SU-DHL-6 (cell line): Measurements from ENCODE around the gene ZNF678.

Experiments used
- H2AFZ ChIP-seq: fragments of 200-600 bp; sonication (generic); 2 replicates; pipeline ENCODE4 v1.6.1; 2014; ENCODE audit warnings: low read depth, mild to moderate bottlenecking, moderate library complexity, mixed read lengths, antibody characterized with exemption, low read length; ENCODE audit not compliant: severe bottlenecking
- H3F3A ChIP-seq: fragments of 200-600 bp; shearing (Covaris generic); 2 replicates; pipeline ENCODE4 v1.6.0; 2016; ENCODE audit warnings: antibody characterized with exemption, mild to moderate bottlenecking; ENCODE audit not compliant: insufficient read depth
- H3K27ac ChIP-seq: fragments of 200-600 bp; sonication (generic); 2 replicates; pipeline ENCODE4 v1.5.1; 2016; ENCODE audit warnings: low read depth, mild to moderate bottlenecking, low read length, moderate library complexity, mixed read lengths
- H3K27me3 ChIP-seq: fragments of 200-600 bp; sonication (generic), shearing (Covaris generic); 2 replicates; pipeline ENCODE4 v1.6.0; 2014; ENCODE audit warnings: mild to moderate bottlenecking, low read length
- H3K36me3 ChIP-seq: fragments of 200-600 bp; sonication (generic); 2 replicates; pipeline ENCODE4 v1.6.1; 2014; ENCODE audit warnings: mild to moderate bottlenecking, low read length, mixed read lengths
- H3K4me2 ChIP-seq: fragments of 300-600, 200-600 bp; shearing (Covaris generic), sonication (generic); 2 replicates; pipeline ENCODE4 v1.6.0; 2014; ENCODE audit warnings: low read length, low read depth, mild to moderate bottlenecking; ENCODE audit not compliant: poor library complexity, severe bottlenecking
- H3K4me3 ChIP-seq: fragments of 200-600 bp; sonication (generic); 2 replicates; pipeline ENCODE4 v1.5.1; 2014; ENCODE audit warnings: antibody characterized with exemption, low read length, mild to moderate bottlenecking, mixed read lengths; ENCODE audit not compliant: insufficient read depth, poor library complexity, severe bottlenecking
- H3K79me2 ChIP-seq: fragments of 200-600 bp; sonication (generic); 2 replicates; pipeline ENCODE4 v1.6.1; 2014; ENCODE audit warnings: mild to moderate bottlenecking, low read length, moderate library complexity; ENCODE audit not compliant: insufficient read depth
- H3K9ac ChIP-seq: fragments of 200-600 bp; sonication (generic); 2 replicates; pipeline ENCODE4 v1.7.0; 2014; ENCODE audit warnings: mild to moderate bottlenecking, low read length
- H3K9me2 ChIP-seq: fragments of 200-600 bp; sonication (generic); replicated peaks from 2 replicates; pipeline ENCODE4 v1.6.1; 2014; ENCODE audit warnings: low read length; ENCODE audit not compliant: insufficient read depth
- H3K9me3 ChIP-seq: fragments of 200-600 bp; sonication (generic); 2 replicates; pipeline ENCODE4 v1.6.1; 2014; ENCODE audit warnings: low read length, mixed read lengths; ENCODE audit not compliant: insufficient read depth
- H4K20me1 ChIP-seq: fragments of 200-600 bp; sonication (generic); 2 replicates; pipeline ENCODE4 v1.6.1; 2014; ENCODE audit warnings: low read depth, mild to moderate bottlenecking, antibody characterized with exemption, low read length, moderate library complexity, mixed read lengths
- EZH2phosphoT487 ChIP-seq: fragments of 200-600 bp; sonication (generic), shearing (Covaris generic); conservative IDR thresholded peaks from 2 replicates; pipeline ENCODE4 v1.6.1; 2018; ENCODE audit warnings: mild to moderate bottlenecking, antibody characterized with exemption, low read length, moderate library complexity, mixed read lengths
- TF ChIP-seq, protein P1 (sequence below): fragments of 200-600 bp; sonication (generic); IDR thresholded peaks from one replicate; pipeline ENCODE4 v1.5.1; 2017; ENCODE audit warnings: antibody characterized with exemption, mild to moderate bottlenecking, low read length, moderate library complexity; ENCODE audit not compliant: insufficient read depth, poor library complexity, severe bottlenecking

The ZNF678 gene

DNA sequence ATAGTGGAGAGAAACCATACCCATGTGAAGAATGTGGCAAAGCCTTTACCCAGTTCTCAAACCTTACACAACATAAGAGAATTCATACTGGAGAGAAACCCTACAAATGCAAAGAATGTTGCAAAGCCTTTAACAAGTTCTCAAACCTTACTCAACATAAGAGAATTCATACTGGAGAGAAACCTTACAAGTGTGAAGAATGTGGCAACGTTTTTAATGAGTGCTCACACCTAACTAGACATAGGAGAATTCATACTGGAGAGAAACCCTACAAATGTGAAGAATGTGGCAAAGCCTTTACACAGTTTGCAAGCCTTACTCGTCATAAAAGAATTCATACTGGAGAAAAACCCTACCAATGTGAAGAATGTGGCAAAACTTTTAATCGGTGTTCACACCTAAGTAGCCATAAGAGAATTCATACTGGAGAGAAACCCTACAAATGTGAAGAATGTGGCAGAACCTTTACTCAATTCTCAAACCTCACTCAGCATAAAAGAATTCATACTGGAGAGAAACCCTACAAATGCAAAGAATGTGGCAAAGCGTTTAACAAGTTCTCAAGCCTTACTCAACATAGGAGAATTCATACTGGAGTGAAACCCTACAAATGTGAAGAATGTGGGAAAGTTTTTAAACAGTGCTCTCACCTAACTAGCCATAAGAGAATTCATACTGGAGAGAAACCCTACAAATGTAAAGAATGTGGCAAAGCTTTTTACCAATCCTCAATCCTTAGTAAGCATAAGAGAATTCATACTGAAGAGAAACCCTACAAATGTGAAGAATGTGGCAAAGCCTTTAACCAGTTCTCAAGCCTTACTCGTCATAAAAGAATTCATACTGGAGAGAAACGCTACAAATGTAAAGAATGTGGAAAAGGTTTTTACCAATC, 91.7 kb downstream of the ZNF678 start:
- H3K9me3 ChIP-seq: peaks cover 72% of the 10 kb centered on the region; the same call in 1 of the 2 replicates
- TF ChIP-seq EZH2phosphoT487: no peak
- TF ChIP-seq, protein P1, sequence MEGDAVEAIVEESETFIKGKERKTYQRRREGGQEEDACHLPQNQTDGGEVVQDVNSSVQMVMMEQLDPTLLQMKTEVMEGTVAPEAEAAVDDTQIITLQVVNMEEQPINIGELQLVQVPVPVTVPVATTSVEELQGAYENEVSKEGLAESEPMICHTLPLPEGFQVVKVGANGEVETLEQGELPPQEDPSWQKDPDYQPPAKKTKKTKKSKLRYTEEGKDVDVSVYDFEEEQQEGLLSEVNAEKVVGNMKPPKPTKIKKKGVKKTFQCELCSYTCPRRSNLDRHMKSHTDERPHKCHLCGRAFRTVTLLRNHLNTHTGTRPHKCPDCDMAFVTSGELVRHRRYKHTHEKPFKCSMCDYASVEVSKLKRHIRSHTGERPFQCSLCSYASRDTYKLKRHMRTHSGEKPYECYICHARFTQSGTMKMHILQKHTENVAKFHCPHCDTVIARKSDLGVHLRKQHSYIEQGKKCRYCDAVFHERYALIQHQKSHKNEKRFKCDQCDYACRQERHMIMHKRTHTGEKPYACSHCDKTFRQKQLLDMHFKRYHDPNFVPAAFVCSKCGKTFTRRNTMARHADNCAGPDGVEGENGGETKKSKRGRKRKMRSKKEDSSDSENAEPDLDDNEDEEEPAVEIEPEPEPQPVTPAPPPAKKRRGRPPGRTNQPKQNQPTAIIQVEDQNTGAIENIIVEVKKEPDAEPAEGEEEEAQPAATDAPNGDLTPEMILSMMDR: no peak
- no peaks in the 10 kb centered on the region for H3K79me2 ChIP-seq

DNA sequence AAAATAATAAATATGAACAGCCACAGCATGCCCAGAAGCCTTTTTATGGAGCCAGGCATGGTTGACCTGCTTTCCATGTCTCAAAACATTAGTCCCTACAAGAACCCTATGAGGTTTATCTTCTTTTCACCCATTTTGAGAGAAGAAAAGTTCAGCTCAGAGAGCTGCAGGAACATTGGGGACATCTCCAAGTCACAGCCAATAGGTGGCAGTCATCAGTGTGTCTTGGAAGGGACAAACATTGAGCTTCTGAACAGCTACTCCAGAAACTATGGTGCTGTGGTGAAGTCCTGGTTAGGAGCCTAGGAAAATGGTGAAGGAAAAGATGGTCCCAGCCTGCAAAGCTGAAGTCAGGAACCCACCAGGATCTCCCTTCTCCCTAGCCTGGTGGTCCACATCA, 98.1 kb downstream of the ZNF678 start:
- H3K9me3 ChIP-seq: peaks cover 74% of the 10 kb centered on the region; the same call in 1 of the 2 replicates
- peaks cover 35% of the 10 kb centered on the region for H3K36me3 ChIP-seq
- no peak overlapping the region for H3K4me3 ChIP-seq
- H3K79me2 ChIP-seq: no peaks in the 10 kb centered on the region
- H3K27ac ChIP-seq: no peak overlapping the region
- H3K4me2 ChIP-seq: no peak overlapping the region
- no peak overlapping the region for H2AFZ ChIP-seq
- no peaks in the 10 kb centered on the region for H4K20me1 ChIP-seq
- H3K27me3 ChIP-seq: no peaks in the 10 kb centered on the region
- no peak overlapping the region for H3K9ac ChIP-seq
- no peaks in the 10 kb centered on the region for H3K9me2 ChIP-seq
- no peaks in the 10 kb centered on the region for H3F3A ChIP-seq
- TF ChIP-seq EZH2phosphoT487: no peak
- TF ChIP-seq, protein P1: no peak

More for the DNA sequence above, 91.7 kb downstream of the ZNF678 start:
- Histone ChIP-seq H3K36me3 (peaks cover 86% of the 10 kb centered on the region), H4K20me1 (no peaks in the 10 kb centered on the region), H3F3A (peaks cover 17% of the 10 kb centered on the region; the same call in 1 of the 2 replicates), H3K9me2 (no peaks in the 10 kb centered on the region), H3K27me3 (no peaks in the 10 kb centered on the region), H3K4me3 (no peak overlapping the region), H3K9ac (no peak overlapping the region), H2AFZ (no peak overlapping the region), H3K4me2 (no peak overlapping the region), H3K27ac (no peak overlapping the region)

DNA sequence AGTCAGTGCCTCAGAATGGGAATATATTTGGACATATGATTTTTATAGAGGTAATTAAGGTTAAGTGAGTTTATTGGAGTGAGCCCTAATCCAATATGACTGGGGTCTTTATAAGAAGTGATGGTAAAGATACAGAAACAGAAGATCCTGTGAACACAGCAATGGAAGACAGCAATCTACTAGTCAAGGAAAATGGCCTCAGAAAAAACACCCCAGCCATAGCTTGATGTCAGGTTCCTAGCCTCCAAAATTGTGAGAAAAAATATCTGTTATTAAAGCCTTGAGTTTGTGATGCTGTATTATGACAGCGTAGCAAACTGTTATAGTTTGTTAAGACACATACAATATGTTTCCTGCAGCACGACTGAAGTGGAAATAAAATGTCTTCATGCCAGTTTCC, 99.6 kb downstream of the ZNF678 start:
- H3K79me2 ChIP-seq: no peaks in the 10 kb centered on the region
- TF ChIP-seq, protein P1: no peak
- TF ChIP-seq EZH2phosphoT487: no peak
- no peaks in the 10 kb centered on the region for H3K27me3 ChIP-seq
- no peak overlapping the region for H3K4me2 ChIP-seq
- no peaks in the 10 kb centered on the region for H3F3A ChIP-seq
- no peak overlapping the region for H3K4me3 ChIP-seq
- peaks cover 61% of the 10 kb centered on the region; the same call in 1 of the 2 replicates for H3K9me3 ChIP-seq
- no peak overlapping the region for H2AFZ ChIP-seq
- no peak overlapping the region for H3K27ac ChIP-seq
- no peaks in the 10 kb centered on the region for H3K9me2 ChIP-seq
- H4K20me1 ChIP-seq: no peaks in the 10 kb centered on the region
- peaks cover 22% of the 10 kb centered on the region for H3K36me3 ChIP-seq
- H3K9ac ChIP-seq: no peak overlapping the region
